Esophagus muscularis mucosa (tissue), 3 donors: ENCODE data around the gene CGB7.

Experiments
- CTCF ChIP-seq, 3 experiments: fragments of 200-600 bp in 2 of 3; fragments of 450-650 bp in 1 of 3; sonication (generic) in 2 of 3; IDR thresholded peaks; one replicate each; pipeline ENCODE4 v1.5.1; 2017 to 2019; ENCODE audit warnings: antibody characterized with exemption in 3 of 3, mild to moderate bottlenecking in 2 of 3, moderate library complexity in 1 of 3
- POLR2A ChIP-seq: fragments of 450-650 bp; IDR thresholded peaks from one replicate; pipeline ENCODE4 v1.6.1; 2017; ENCODE audit warnings: antibody characterized with exemption, moderate library complexity, mild to moderate bottlenecking, low read depth

GRCh38 chr19:49010453-49010852 lies 47.1 kb downstream of the CGB7 start:
- TF ChIP-seq CTCF (IDR thresholded peaks at IDR 0.05) (no peak), POLR2A (no peak)
